H9 (cell line): ENCODE measurements around the gene FAM163B. TPM values are rescaled to one million over a fixed set of nuclear protein-coding genes. Genes with fewer than 3 reads are reported as not detected.
A peak's percentile ranks its signal among the peaks of the same experiment; 100 is the strongest.

Experiments used
- DNase-seq: peaks from one replicate; pipeline ENCODE4 v3.0.0-alpha.2; 2017
- H2AFZ ChIP-seq: one replicate; pipeline ENCODE4 v1.6.1; 2013; ENCODE audit warnings: mild to moderate bottlenecking, low read length, control low read depth, moderate library complexity
- H2AK5ac ChIP-seq: 2 replicates; pipeline ENCODE4 v1.6.1; 2013; ENCODE audit warnings: low read length, control low read depth, mixed read lengths; ENCODE audit not compliant: insufficient read length
- H2BK120ac ChIP-seq: one replicate; pipeline ENCODE4 v1.6.1; 2013; ENCODE audit warnings: low read depth, mild to moderate bottlenecking, low read length, control low read depth, inconsistent platforms; ENCODE audit not compliant: poor library complexity, severe bottlenecking
- H2BK12ac ChIP-seq: 2 replicates; pipeline ENCODE4 v1.6.1; 2013; ENCODE audit warnings: low read length, control low read depth, mixed read lengths, low read depth; ENCODE audit not compliant: insufficient read length
- H2BK15ac ChIP-seq: 2 replicates; pipeline ENCODE4 v1.6.1; 2013; ENCODE audit warnings: low read depth, low read length, control low read depth
- H2BK20ac ChIP-seq: one replicate; pipeline ENCODE4 v1.6.1; 2013; ENCODE audit warnings: low read depth, mild to moderate bottlenecking, low read length, control low read depth, inconsistent platforms; ENCODE audit not compliant: poor library complexity, severe bottlenecking
- H2BK5ac ChIP-seq: 2 replicates; pipeline ENCODE4 v1.6.1; 2013; ENCODE audit warnings: low read length, control low read depth, mixed read lengths; ENCODE audit not compliant: insufficient read length
- H3K14ac ChIP-seq: 2 replicates; pipeline ENCODE4 v1.6.1; 2013; ENCODE audit warnings: low read length, control low read depth; ENCODE audit not compliant: insufficient read depth
- H3K18ac ChIP-seq: 2 replicates; pipeline ENCODE4 v1.6.1; 2013; ENCODE audit warnings: low read depth, mild to moderate bottlenecking, mixed read lengths, low read length, control low read depth; ENCODE audit not compliant: insufficient read length
- H3K23ac ChIP-seq: 2 replicates; pipeline ENCODE4 v1.6.1; 2013; ENCODE audit warnings: low read length, control low read depth, mixed read lengths, low read depth; ENCODE audit not compliant: insufficient read length
- H3K23me2 ChIP-seq: 2 replicates; pipeline ENCODE4 v1.6.1; 2013; ENCODE audit warnings: low read depth, mild to moderate bottlenecking, mixed read lengths, low read length, control low read depth; ENCODE audit not compliant: insufficient read length, poor library complexity, severe bottlenecking
- H3K27ac ChIP-seq: 2 replicates; pipeline ENCODE4 v1.5.1; 2013; ENCODE audit warnings: low read length, control low read depth, mixed read lengths, low read depth; ENCODE audit not compliant: insufficient read length
- H3K27me3 ChIP-seq: 2 replicates; pipeline ENCODE4 v1.6.1; 2013; ENCODE audit warnings: low read length, control low read depth, inconsistent platforms; ENCODE audit not compliant: insufficient read depth
- H3K4ac ChIP-seq: 2 replicates; pipeline ENCODE4 v1.6.1; 2013; ENCODE audit warnings: low read depth, mild to moderate bottlenecking, control low read depth, inconsistent platforms, low read length, moderate library complexity
- H3K4me1 ChIP-seq: 2 replicates; pipeline ENCODE4 v1.6.1; 2013; ENCODE audit warnings: low read length, control low read depth, inconsistent platforms; ENCODE audit not compliant: insufficient read depth
- H3K4me2 ChIP-seq: 2 replicates; pipeline ENCODE4 v1.6.1; 2013; ENCODE audit warnings: low read length, control low read depth, mixed read lengths; ENCODE audit not compliant: insufficient read length, insufficient read depth
- H3K56ac ChIP-seq: 2 replicates; pipeline ENCODE4 v1.6.1; 2013; ENCODE audit warnings: low read depth, mild to moderate bottlenecking, mixed read lengths, low read length, control low read depth; ENCODE audit not compliant: insufficient read length
- H3K79me1 ChIP-seq: 2 replicates; pipeline ENCODE4 v1.6.1; 2013; ENCODE audit warnings: low read depth, mild to moderate bottlenecking, moderate library complexity, low read length, control low read depth, inconsistent platforms; ENCODE audit not compliant: insufficient read depth, poor library complexity, severe bottlenecking
- H3K79me2 ChIP-seq: 2 replicates; pipeline ENCODE4 v1.6.1; 2013; ENCODE audit warnings: low read length, control low read depth, inconsistent platforms; ENCODE audit not compliant: insufficient read depth
- H3K9ac ChIP-seq: 2 replicates; pipeline ENCODE4 v1.6.1; 2013; ENCODE audit warnings: low read length, control low read depth, mixed read lengths; ENCODE audit not compliant: insufficient read length; ENCODE audit errors: extremely low read depth
- H3K9me3 ChIP-seq: one replicate; pipeline ENCODE4 v1.6.1; 2013; ENCODE audit warnings: low read depth, low read length, inconsistent platforms; ENCODE audit not compliant: control insufficient read depth
- H3T11ph ChIP-seq: one replicate; pipeline ENCODE4 v1.6.1; 2013; ENCODE audit warnings: mild to moderate bottlenecking, low read length, control low read depth, inconsistent platforms
- H4K20me1 ChIP-seq: one replicate; pipeline ENCODE4 v1.6.1; 2013; ENCODE audit not compliant: control insufficient read depth, insufficient read length, insufficient read depth
- H4K5ac ChIP-seq: 2 replicates; pipeline ENCODE4 v1.6.1; 2013; ENCODE audit warnings: low read depth, mild to moderate bottlenecking, mixed read lengths, low read length, control low read depth; ENCODE audit not compliant: insufficient read length
- H4K8ac ChIP-seq: replicated peaks from 2 replicates; pipeline ENCODE4 v1.6.1; 2013; ENCODE audit warnings: low read length, control low read depth, mixed read lengths, low read depth; ENCODE audit not compliant: insufficient read length
- H4K91ac ChIP-seq: 2 replicates; pipeline ENCODE4 v1.6.1; 2013; ENCODE audit warnings: low read depth, mild to moderate bottlenecking, moderate library complexity, mixed read lengths, low read length, control low read depth; ENCODE audit not compliant: insufficient read length
- H3K27ac Mint-ChIP-seq, 3 experiments: 2 replicates in 2 of 3; 3 replicates in 1 of 3; pipeline ENCODE4 v1.8.0; 2020 to 2021; ENCODE audit warnings: mixed read lengths in 3 of 3, mild to moderate bottlenecking in 1 of 3, moderate library complexity in 1 of 3
- H3K27me3 Mint-ChIP-seq: 2 replicates; pipeline ENCODE4 v1.8.0; 2021; ENCODE audit warnings: low read depth, mild to moderate bottlenecking, moderate library complexity, mixed read lengths
- H3K36me3 Mint-ChIP-seq, 3 experiments: 2 replicates in 2 of 3; 3 replicates in 1 of 3; pipeline ENCODE4 v1.8.0; 2020 to 2021; ENCODE audit warnings: low read depth in 3 of 3, mixed read lengths in 3 of 3; ENCODE audit not compliant: insufficient read depth in 1 of 3
- H3K4me1 Mint-ChIP-seq, 2 experiments: 2 replicates each; pipeline ENCODE4 v1.8.0; 2020; ENCODE audit warnings: mixed read lengths in 2 of 2
- H3K4me3 Mint-ChIP-seq, 2 experiments: 2 replicates in 1 of 2; 3 replicates in 1 of 2; pipeline ENCODE4 v1.8.0; 2020 to 2021; ENCODE audit warnings: mild to moderate bottlenecking in 2 of 2, mixed read lengths in 2 of 2, moderate library complexity in 1 of 2
- H3K9me3 Mint-ChIP-seq, 2 experiments: 2 replicates in 1 of 2; 3 replicates in 1 of 2; pipeline ENCODE4 v1.8.0; 2020; ENCODE audit warnings: mild to moderate bottlenecking in 2 of 2, mixed read lengths in 2 of 2, moderate library complexity in 1 of 2
- WGBS: extraction: QIAGEN DNeasy Blood & Tissue Kit; methylation state at CpG from one replicate; pipeline ENCODE4 v1.1.7; 2013; ENCODE audit warnings: missing lambda C conversion rate, low lambda C conversion rate, mixed read lengths; ENCODE audit not compliant: insufficient read length; ENCODE audit errors: extremely low coverage; 5-methylcytosine and 5-hydroxymethylcytosine counted together
- total RNA-seq: library from RNA; stranded (reverse); gene quantifications from 2 replicates; pipeline ENCODE4 v1.2.1, GENCODE V29; 2021
- TF ChIP-seq, protein P1 (sequence below): fragments of 200-600 bp; sonication (generic); conservative IDR thresholded peaks from 3 replicates; pipeline ENCODE4 v1.8.0; 2021; ENCODE audit warnings: antibody characterized with exemption, mild to moderate bottlenecking

FAM163B gene
- total RNA-seq, 1 experiment from 2014 or later: 0.39 TPM

DNA sequence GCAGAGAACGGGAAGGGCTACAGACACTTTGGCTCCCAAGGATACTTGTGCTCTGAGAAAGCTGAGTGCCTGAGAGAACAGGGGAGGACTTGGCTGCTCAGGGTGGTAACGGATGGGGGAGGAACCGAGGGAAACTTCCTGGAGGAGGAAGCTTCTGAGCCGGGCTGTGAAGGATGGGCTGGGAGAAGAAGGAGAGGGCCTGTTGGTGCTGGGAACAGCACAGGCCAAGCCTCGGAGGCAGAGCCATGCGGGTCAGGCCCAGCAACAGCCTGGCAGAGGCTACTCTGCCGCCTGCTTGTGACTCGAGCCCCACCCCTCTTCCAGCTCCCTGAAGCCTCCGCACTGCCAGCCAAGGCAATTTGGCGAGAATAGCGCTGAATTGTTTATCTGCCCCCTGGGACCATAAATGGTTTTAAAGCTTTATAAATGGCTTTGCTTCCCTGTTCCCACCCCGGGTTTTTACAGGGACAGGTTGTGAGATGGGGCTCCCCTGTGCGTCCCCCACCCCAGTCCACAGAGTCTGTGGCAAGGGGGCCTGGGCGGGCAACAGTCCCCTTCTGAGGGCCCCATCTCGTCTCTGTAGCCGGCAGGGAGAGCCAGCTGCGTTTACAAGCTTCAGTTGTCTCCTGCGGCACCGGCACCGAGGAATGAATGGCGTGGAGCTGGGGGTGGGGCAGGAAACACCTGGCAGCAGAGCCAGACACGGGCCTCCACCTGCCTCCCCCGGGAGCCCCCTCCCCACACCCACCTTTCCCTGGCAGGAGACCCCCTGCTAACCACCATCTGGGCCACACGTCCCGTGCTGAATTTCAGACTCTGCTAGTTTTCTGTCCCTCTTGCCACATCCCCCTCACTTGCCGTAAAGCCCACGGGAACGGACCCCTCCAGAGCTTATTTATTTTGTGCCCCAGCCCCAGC lies 24.4 kb downstream of the FAM163B start:
- Histone ChIP-seq H2BK15ac (no peak overlapping the region), H2BK20ac (no peak overlapping the region), H3K23me2 (no peaks in the 10 kb centered on the region), H3K79me2 (no peaks in the 10 kb centered on the region), H3K23ac (no peak overlapping the region), H3K14ac (no peak overlapping the region), H3K9ac (no peak overlapping the region), H3K4me2 (no peak overlapping the region), H3K56ac (no peak overlapping the region), H3K79me1 (no peaks in the 10 kb centered on the region), H3T11ph (no peak overlapping the region), H4K5ac (no peak overlapping the region), H2BK120ac (no peak overlapping the region), H3K9me3 (no peaks in the 10 kb centered on the region), H2BK5ac (no peak overlapping the region), H4K20me1 (no peaks in the 10 kb centered on the region), H3K4ac (no peak overlapping the region), H2AK5ac (no peak overlapping the region), H3K27ac (no peak overlapping the region), H2AFZ (no peak overlapping the region), H3K27me3 (no peaks in the 10 kb centered on the region), H4K8ac (no peak overlapping the region), H3K18ac (no peak overlapping the region), H2BK12ac (no peak overlapping the region), H3K4me1 (no peaks in the 10 kb centered on the region; the same call in 1 of the 2 replicates), H4K91ac (no peak overlapping the region)
- Mint-ChIP-seq H3K27me3 (peaks cover 6% of the 10 kb centered on the region), H3K9me3 (peaks cover 3 to 4% of the 10 kb centered on the region in 2 experiments), H3K36me3 (peaks cover 0 to 2% (median 2%) of the 10 kb centered on the region in 3 experiments; a peak in 2 of 7 replicates), H3K4me3 (peak overlapping the region in 1 of 2 experiments; percentile 68; a peak in 2 of 5 replicates), H3K27ac (peak overlapping the region; percentile 39 to 76 (median 74); a peak in 5 of 7 replicates), H3K4me1 (peaks cover 41 to 52% of the 10 kb centered on the region in 2 experiments)
- TF ChIP-seq, protein P1, sequence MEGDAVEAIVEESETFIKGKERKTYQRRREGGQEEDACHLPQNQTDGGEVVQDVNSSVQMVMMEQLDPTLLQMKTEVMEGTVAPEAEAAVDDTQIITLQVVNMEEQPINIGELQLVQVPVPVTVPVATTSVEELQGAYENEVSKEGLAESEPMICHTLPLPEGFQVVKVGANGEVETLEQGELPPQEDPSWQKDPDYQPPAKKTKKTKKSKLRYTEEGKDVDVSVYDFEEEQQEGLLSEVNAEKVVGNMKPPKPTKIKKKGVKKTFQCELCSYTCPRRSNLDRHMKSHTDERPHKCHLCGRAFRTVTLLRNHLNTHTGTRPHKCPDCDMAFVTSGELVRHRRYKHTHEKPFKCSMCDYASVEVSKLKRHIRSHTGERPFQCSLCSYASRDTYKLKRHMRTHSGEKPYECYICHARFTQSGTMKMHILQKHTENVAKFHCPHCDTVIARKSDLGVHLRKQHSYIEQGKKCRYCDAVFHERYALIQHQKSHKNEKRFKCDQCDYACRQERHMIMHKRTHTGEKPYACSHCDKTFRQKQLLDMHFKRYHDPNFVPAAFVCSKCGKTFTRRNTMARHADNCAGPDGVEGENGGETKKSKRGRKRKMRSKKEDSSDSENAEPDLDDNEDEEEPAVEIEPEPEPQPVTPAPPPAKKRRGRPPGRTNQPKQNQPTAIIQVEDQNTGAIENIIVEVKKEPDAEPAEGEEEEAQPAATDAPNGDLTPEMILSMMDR: no peak
- DNase-seq: peak; percentile 62
- no CpG with 5 or more reads among the region's 28 CpGs for WGBS
